NCI-H446 (cell line): ENCODE measurements around the gene SPRED2.
A peak's percentile ranks its signal among the peaks of the same experiment; 100 is the strongest.

ENCODE experiments used
- DNase-seq, 2 experiments: peaks; one replicate each; lab custom pipeline; 2025; lab: John Stamatoyannopoulos, UW

The SPRED2 gene

GRCh38 chr2:65366595-65367125 is 65.7 kb downstream of the SPRED2 start:
- peak in 1 of 2 experiments; percentile 70 for DNase-seq

- no peak for DNase-seq
These were observed 67.2 kb downstream of the SPRED2 start for GRCh38 chr2:65364986-65365733.

- DNase-seq, result no peak
These were observed 68.3 kb downstream of the SPRED2 start for GRCh38 chr2:65363879-65364666.

- no peak for DNase-seq
These were observed 70.8 kb downstream of the SPRED2 start for GRCh38 chr2:65361623-65362022.

- no peak for DNase-seq
These were observed 72.0 kb downstream of the SPRED2 start for GRCh38 chr2:65360441-65360840.

- DNase-seq, result no peak
These were observed 73.6 kb downstream of the SPRED2 start for GRCh38 chr2:65358678-65359400.

GRCh38 chr2:65357959-65358294 is 74.5 kb downstream of the SPRED2 start:
- no peak for DNase-seq

- DNase-seq, result no peak
These were observed 75.1 kb downstream of the SPRED2 start for GRCh38 chr2:65357095-65357958.

GRCh38 chr2:65355186-65355831 is 77.1 kb downstream of the SPRED2 start:
- no peak for DNase-seq

GRCh38 chr2:65354773-65355172 is 77.6 kb downstream of the SPRED2 start:
- no peak for DNase-seq

- peak in 1 of 2 experiments; percentile 27 for DNase-seq
These were observed 78.5 kb downstream of the SPRED2 start for GRCh38 chr2:65353927-65354326.

GRCh38 chr2:65353046-65353445 is 79.4 kb downstream of the SPRED2 start:
- DNase-seq, result no peak

GRCh38 chr2:65351948-65352595 is 80.3 kb downstream of the SPRED2 start:
- DNase-seq, result no peak

GRCh38 chr2:65351234-65351947 is 81.0 kb downstream of the SPRED2 start:
- DNase-seq, result no peak

- DNase-seq, result no peak
These were observed 81.7 kb downstream of the SPRED2 start for GRCh38 chr2:65350651-65351056.

GRCh38 chr2:65349863-65350262 is 82.5 kb downstream of the SPRED2 start:
- peak in 1 of 2 experiments; percentile 40 for DNase-seq

GRCh38 chr2:65347913-65348312 is 84.5 kb downstream of the SPRED2 start:
- no peak for DNase-seq

GRCh38 chr2:65345631-65346030 is 86.8 kb downstream of the SPRED2 start:
- DNase-seq, result no peak

- no peak for DNase-seq
These were observed 87.7 kb downstream of the SPRED2 start for GRCh38 chr2:65344689-65345088.

- DNase-seq, result no peak
These were observed 88.2 kb downstream of the SPRED2 start for GRCh38 chr2:65344182-65344581.
